Muscle of leg (tissue), 11 donors: ENCODE data around the gene PAX8. TPM values are rescaled to one million over a fixed set of nuclear protein-coding genes. Genes with fewer than 3 reads are reported as not detected.
A peak's percentile ranks its signal among the peaks of the same experiment; 100 is the strongest.

Experiments used
- DNase-seq: peaks from one replicate; pipeline ENCODE4 v3.0.0; 2013
- H3K27ac ChIP-seq: one replicate; pipeline ENCODE4 v1.5.1; 2013; ENCODE audit warnings: mild to moderate bottlenecking, low read length, control low read depth
- H3K27me3 ChIP-seq: one replicate; pipeline ENCODE4 v1.6.1; 2013; ENCODE audit warnings: low read length; ENCODE audit not compliant: control insufficient read depth, insufficient read depth
- H3K36me3 ChIP-seq: one replicate; pipeline ENCODE4 v1.6.1; 2013; ENCODE audit warnings: low read length; ENCODE audit not compliant: control insufficient read depth, insufficient read depth
- H3K4me1 ChIP-seq: one replicate; pipeline ENCODE4 v1.6.1; 2013; ENCODE audit warnings: low read length; ENCODE audit not compliant: control insufficient read depth, insufficient read depth
- H3K4me3 ChIP-seq: one replicate; pipeline ENCODE4 v1.5.1; 2013; ENCODE audit warnings: low read length, control low read depth
- H3K9me3 ChIP-seq: replicated peaks from 2 replicates; pipeline ENCODE4 v1.6.1; 2013; ENCODE audit warnings: low read depth, low read length; ENCODE audit not compliant: control insufficient read depth
- WGBS: methylation state at CpG from one replicate; pipeline ENCODE4 v1.1.5; 2013; ENCODE audit warnings: missing lambda C conversion rate; ENCODE audit not compliant: insufficient coverage; 5-methylcytosine and 5-hydroxymethylcytosine counted together
- polyA plus RNA-seq, 8 donors: library from polyadenylated mRNA; unstranded; fragments of 120-200 nt; gene quantifications; one replicate each; pipeline versions ENCODE4 v1.2.1 to v1.2.3, GENCODE V29; 2013; ENCODE audit warnings: inconsistent platforms in 1 of 8, low replicate concordance in 1 of 8; ENCODE audit not compliant: insufficient read length in 8 of 8, insufficient read depth in 1 of 8
- total RNA-seq: library from RNA; stranded (reverse); fragments of 120-200 nt; gene quantifications from one replicate; pipeline ENCODE4 v1.2.4, GENCODE V29; 2013

The PAX8 gene
- total and polyA plus RNA-seq, 9 donors, result 0.02 to 11.3 (median 2.5) TPM

DNA sequence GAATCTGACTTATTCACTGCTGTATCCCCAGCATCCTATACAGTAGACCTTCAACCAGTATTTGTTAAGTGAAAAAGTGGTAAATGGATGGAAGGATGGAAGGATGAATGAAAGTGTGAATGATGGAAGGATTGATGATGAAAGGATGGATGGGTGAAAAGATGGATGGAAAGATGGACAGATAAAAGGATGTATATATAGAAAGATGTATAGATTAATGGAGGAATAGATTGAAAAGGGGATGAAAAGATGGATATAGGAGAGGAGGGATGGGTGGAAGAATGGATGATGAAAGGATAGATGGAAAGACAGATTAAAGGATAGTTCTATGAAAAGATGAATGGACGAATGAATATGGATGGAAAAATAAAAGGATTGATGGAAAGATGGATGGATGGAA lies 54.9 kb downstream of the PAX8 start:
- no peak for DNase-seq
- H3K27me3 ChIP-seq, result no peaks in the 10 kb centered on the region
- no peaks in the 10 kb centered on the region for H3K36me3 ChIP-seq
- no peaks in the 10 kb centered on the region for H3K9me3 ChIP-seq
- no peak overlapping the region for H3K4me3 ChIP-seq
- H3K4me1 ChIP-seq, result peaks cover 9% of the 10 kb centered on the region
- H3K27ac ChIP-seq, result no peak overlapping the region
- 100% methylated on average over 1 of the region's 1 CpG for WGBS

DNA sequence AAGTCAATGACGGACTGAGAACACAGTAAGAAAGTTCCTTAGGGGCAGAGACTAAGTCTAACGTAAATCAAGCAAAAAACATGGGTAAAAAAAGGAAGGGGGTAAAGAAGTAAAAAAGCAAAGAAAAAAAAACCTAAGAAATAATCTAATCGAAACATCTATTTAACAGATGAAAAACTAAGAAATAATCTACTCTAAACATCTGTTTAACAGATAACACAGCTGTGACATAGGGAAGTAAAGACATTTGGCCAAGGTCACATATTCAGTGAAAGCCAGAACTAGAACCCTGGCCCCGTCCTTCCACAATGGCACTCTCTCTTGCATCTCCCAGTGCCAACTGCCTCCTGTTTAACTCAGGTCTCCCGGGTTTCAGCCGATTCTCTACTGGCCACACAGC lies 56.9 kb downstream of the PAX8 start:
- Histone ChIP-seq H3K4me1 (peaks cover 26% of the 10 kb centered on the region), H3K27ac (no peak overlapping the region), H3K9me3 (no peaks in the 10 kb centered on the region), H3K36me3 (no peaks in the 10 kb centered on the region), H3K27me3 (no peaks in the 10 kb centered on the region), H3K4me3 (no peak overlapping the region)
- 67% methylated on average over 1 of the region's 6 CpGs for WGBS
- DNase-seq, result no peak

DNA sequence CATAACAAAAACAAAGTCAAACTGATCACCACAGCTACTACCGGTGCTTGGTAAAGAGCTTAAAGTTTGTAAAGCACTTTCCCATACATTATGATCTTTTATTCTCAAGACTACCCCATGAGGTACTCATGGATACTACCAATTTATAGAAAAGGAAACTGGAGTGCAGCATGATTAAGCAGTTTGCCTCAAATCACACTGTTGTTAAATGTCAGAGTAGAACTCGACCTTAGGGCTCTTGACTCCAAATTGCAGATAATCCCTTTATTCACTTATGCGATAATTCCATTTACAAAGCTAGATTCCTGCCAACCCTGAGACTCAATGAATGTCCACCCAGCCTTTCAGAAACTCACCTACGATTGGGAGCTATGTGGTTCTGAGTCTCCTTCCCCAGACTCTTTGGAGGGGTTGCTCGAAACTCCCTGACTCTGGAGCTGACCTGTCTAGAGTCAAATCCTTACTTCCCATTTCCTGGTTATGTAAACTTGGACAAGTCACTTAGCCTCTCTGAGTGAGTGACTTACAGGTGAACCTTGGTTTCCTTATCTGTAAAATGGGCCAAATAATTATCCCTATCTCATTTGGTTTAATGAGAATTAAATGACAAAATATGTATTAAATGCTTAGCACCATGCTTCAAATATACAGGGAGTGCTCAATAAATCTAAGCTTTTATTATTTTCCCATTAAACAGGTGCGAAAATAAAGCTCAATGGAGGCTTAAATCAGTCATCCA lies 57.6 kb downstream of the PAX8 start:
- 80% methylated on average over 2 of the region's 6 CpGs for WGBS
- Histone ChIP-seq H3K4me3 (no peak overlapping the region), H3K4me1 (peaks cover 24% of the 10 kb centered on the region)

DNA sequence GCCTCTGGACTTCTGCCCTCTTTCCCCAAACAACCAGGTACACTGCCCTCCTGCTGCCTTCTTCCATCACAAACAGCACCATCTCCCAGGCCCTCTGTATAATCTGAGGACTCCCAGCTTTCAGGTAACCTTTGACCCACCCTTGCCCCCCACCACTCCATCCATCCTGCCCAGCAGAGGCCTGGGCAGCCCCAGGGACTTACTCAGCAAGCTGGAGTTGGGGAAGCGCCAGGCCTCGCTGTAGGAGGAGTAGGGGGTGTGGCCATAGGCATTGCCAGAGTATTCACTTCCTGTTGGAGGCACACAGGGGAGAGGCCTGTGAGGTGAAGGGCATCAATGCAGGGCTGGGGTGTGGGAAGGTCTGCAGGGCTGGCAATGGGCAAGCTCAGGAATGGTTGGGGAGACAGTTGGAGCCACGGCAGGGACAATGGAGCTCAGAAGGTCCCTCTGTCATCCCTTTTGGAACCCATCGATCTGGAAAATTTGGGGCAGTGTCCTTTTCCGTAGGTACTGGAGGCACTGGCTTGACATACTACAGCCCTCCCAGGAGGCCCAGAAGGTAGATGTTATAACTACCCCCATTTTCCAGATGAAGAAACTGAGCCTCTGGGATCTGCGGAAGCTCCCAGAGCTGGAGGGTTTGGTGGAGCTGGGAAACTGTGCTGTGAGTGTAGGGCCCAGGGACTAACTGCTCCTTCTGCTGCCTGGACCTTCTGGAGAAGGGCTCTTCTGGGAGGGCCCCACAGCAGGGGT lies 58.7 kb downstream of the PAX8 start:
- no peaks in the 10 kb centered on the region for H3K9me3 ChIP-seq
- peaks cover 18% of the 10 kb centered on the region for H3K4me1 ChIP-seq
- no peak overlapping the region for H3K27ac ChIP-seq
- no peak overlapping the region for H3K4me3 ChIP-seq
- no peaks in the 10 kb centered on the region for H3K27me3 ChIP-seq
- no peaks in the 10 kb centered on the region for H3K36me3 ChIP-seq
- peak; percentile 59 for DNase-seq
- WGBS, result 83% methylated on average over 5 of the region's 6 CpGs

More for the DNA sequence above, 57.6 kb downstream of the PAX8 start:
- H3K36me3 ChIP-seq, result no peaks in the 10 kb centered on the region
- no peak for DNase-seq
- no peaks in the 10 kb centered on the region for H3K27me3 ChIP-seq
- H3K9me3 ChIP-seq, result no peaks in the 10 kb centered on the region
- H3K27ac ChIP-seq, result no peak overlapping the region

DNA sequence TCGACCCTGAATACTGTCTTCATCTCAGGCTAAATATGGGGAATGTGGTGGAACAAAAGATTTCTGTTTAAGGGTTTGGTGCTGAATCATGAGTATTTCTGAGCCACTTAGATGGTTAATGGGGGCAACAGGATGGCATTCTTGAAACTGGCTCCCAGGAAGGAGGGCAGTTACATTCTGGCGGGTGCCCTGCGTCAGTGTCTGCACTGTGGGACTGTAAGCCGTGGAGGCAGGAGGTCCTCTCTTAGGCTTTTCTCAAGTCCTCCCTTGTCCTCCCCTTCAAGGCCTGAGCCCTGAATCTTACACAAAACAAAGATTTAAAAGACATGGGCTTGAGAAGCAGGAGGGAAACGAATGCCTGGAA lies 59.2 kb downstream of the PAX8 start:
- Histone ChIP-seq H3K4me3 (no peak overlapping the region), H3K27me3 (no peaks in the 10 kb centered on the region), H3K4me1 (peaks cover 18% of the 10 kb centered on the region), H3K27ac (no peak overlapping the region), H3K36me3 (no peaks in the 10 kb centered on the region), H3K9me3 (no peaks in the 10 kb centered on the region)
- WGBS, result 46% methylated on average over 2 of the region's 5 CpGs
- DNase-seq, result no peak

GRCh38 chr2:113219092-113219441 lies 59.7 kb downstream of the PAX8 start:
- no peak overlapping the region for H3K4me3 ChIP-seq
- no peaks in the 10 kb centered on the region for H3K27me3 ChIP-seq
- H3K4me1 ChIP-seq, result peaks cover 18% of the 10 kb centered on the region
- no peaks in the 10 kb centered on the region for H3K9me3 ChIP-seq
- no peak for DNase-seq
- 80% methylated on average over 1 of the region's 2 CpGs for WGBS
- no peaks in the 10 kb centered on the region for H3K36me3 ChIP-seq
- H3K27ac ChIP-seq, result no peak overlapping the region

GRCh38 chr2:113218283-113219091 lies 60.2 kb downstream of the PAX8 start:
- Histone ChIP-seq H3K4me3 (no peak overlapping the region), H3K27me3 (no peaks in the 10 kb centered on the region), H3K9me3 (no peaks in the 10 kb centered on the region), H3K4me1 (peaks cover 18% of the 10 kb centered on the region), H3K27ac (peak overlapping the region; percentile 31), H3K36me3 (no peaks in the 10 kb centered on the region)
- WGBS, result 94% methylated on average over 2 of the region's 8 CpGs
- DNase-seq, result no peak

GRCh38 chr2:113217455-113218282 lies 61.1 kb downstream of the PAX8 start:
- H3K36me3 ChIP-seq, result no peaks in the 10 kb centered on the region
- no peaks in the 10 kb centered on the region for H3K27me3 ChIP-seq
- no peak for DNase-seq
- 61% methylated on average over 13 of the region's 15 CpGs for WGBS
- no peak overlapping the region for H3K4me3 ChIP-seq
- no peaks in the 10 kb centered on the region for H3K9me3 ChIP-seq
- H3K4me1 ChIP-seq, result peaks cover 24% of the 10 kb centered on the region
- H3K27ac ChIP-seq, result peak overlapping the region; percentile 55

- Histone ChIP-seq H3K9me3 (no peaks in the 10 kb centered on the region), H3K27me3 (no peaks in the 10 kb centered on the region), H3K4me1 (peaks cover 30% of the 10 kb centered on the region), H3K27ac (peak overlapping the region; percentile 55), H3K36me3 (no peaks in the 10 kb centered on the region), H3K4me3 (no peak overlapping the region)
- no CpG with 5 or more reads among the region's 6 CpGs for WGBS
- no peak for DNase-seq
Observed at GRCh38 chr2:113216891-113217454, 61.7 kb downstream of the PAX8 start.
